GM23338 (cell line): Measurements from ENCODE around the gene GJC3. TPM values are rescaled to one million over a fixed set of nuclear protein-coding genes. Genes with fewer than 3 reads are reported as not detected.

Experiments used
- ATAC-seq: fragments of 200-7000 bp; cut with Tn5 transposase; 3 replicates; pipeline ENCODE4 v1.9.1; 2020
- DNase-seq: peaks from one replicate; pipeline ENCODE4 v3.0.0-alpha.2; 2015; ENCODE audit warnings: low spot score
- H2AFZ ChIP-seq: fragments of 200-600 bp; sonication (generic); 2 replicates; pipeline ENCODE4 v1.8.0; 2016; ENCODE audit warnings: antibody characterized with exemption, mild to moderate bottlenecking, moderate library complexity
- H3F3A ChIP-seq: fragments of 200-600 bp; sonication (generic); replicated peaks from 2 replicates; pipeline ENCODE4 v1.8.0; 2017; ENCODE audit warnings: antibody characterized with exemption, mixed run types, low read depth
- H3K27ac ChIP-seq: fragments of 200-600 bp; sonication (generic); 2 replicates; pipeline ENCODE4 v1.6.1; 2016; ENCODE audit warnings: low read depth
- H3K27me3 ChIP-seq: fragments of 200-600 bp; sonication (generic); 2 replicates; pipeline ENCODE4 v1.8.0; 2016; ENCODE audit warnings: mild to moderate bottlenecking, mixed run types, moderate library complexity; ENCODE audit not compliant: insufficient read depth
- H3K36me3 ChIP-seq: fragments of 200-600 bp; sonication (generic); 2 replicates; pipeline ENCODE4 v1.8.0; 2016; ENCODE audit warnings: mild to moderate bottlenecking; ENCODE audit not compliant: insufficient read depth
- H3K4me1 ChIP-seq: fragments of 200-600 bp; sonication (generic); 2 replicates; pipeline ENCODE4 v1.8.0; 2016; ENCODE audit warnings: mild to moderate bottlenecking, moderate library complexity; ENCODE audit not compliant: insufficient read depth
- H3K4me2 ChIP-seq: fragments of 200-600 bp; sonication (generic); 2 replicates; pipeline ENCODE4 v1.7.1; 2017; ENCODE audit warnings: mixed run types
- H3K4me3 ChIP-seq: fragments of 200-600 bp; sonication (generic); 2 replicates; pipeline ENCODE4 v1.6.1; 2016; ENCODE audit warnings: mixed run types
- H3K79me2 ChIP-seq: fragments of 200-600 bp; sonication (generic); replicated peaks from 2 replicates; pipeline ENCODE4 v1.8.0; 2017; ENCODE audit warnings: mild to moderate bottlenecking; ENCODE audit not compliant: insufficient read depth
- H3K9me2 ChIP-seq: fragments of 200-600 bp; sonication (generic); 2 replicates; pipeline ENCODE4 v1.8.0; 2017; ENCODE audit not compliant: insufficient read depth
- H4K20me1 ChIP-seq: fragments of 200-600 bp; sonication (generic); replicated peaks from 2 replicates; pipeline ENCODE4 v1.8.0; 2017; ENCODE audit warnings: mild to moderate bottlenecking; ENCODE audit not compliant: insufficient read depth
- H3K27ac Mint-ChIP-seq: 2 replicates; pipeline ENCODE4 v1.8.0; 2020; ENCODE audit warnings: inconsistent platforms, mild to moderate bottlenecking, moderate library complexity, mixed read lengths
- H3K27me3 Mint-ChIP-seq: 3 replicates; pipeline ENCODE4 v1.8.0; 2022; ENCODE audit warnings: low read depth, mild to moderate bottlenecking, moderate library complexity, mixed read lengths, inconsistent platforms; ENCODE audit not compliant: insufficient read depth, poor library complexity
- H3K36me3 Mint-ChIP-seq: 3 replicates; pipeline ENCODE4 v1.8.0; 2021; ENCODE audit warnings: low read depth, mild to moderate bottlenecking, inconsistent platforms, moderate library complexity, mixed read lengths
- H3K4me1 Mint-ChIP-seq: 3 replicates; pipeline ENCODE4 v1.8.0; 2020; ENCODE audit warnings: mild to moderate bottlenecking, inconsistent platforms, mixed read lengths
- H3K4me3 Mint-ChIP-seq: 3 replicates; pipeline ENCODE4 v1.8.0; 2021; ENCODE audit warnings: moderate library complexity, mild to moderate bottlenecking, inconsistent platforms, mixed read lengths
- H3K9me3 Mint-ChIP-seq: 3 replicates; pipeline ENCODE4 v1.8.0; 2020; ENCODE audit warnings: moderate library complexity, mild to moderate bottlenecking, inconsistent platforms, mixed read lengths
- CREB1 ChIP-seq: fragments of 250-450 bp; sonication (Bioruptor Pico); IDR thresholded peaks from 2 replicates; pipeline ENCODE4 v1.5.0; 2020; ENCODE audit warnings: low read depth, mild to moderate bottlenecking, moderate library complexity
- EZH2 ChIP-seq: fragments of 200-600 bp; sonication (generic); IDR thresholded peaks from one replicate; pipeline ENCODE4 v1.8.0; 2017; ENCODE audit warnings: antibody characterized with exemption, mild to moderate bottlenecking, low read depth; ENCODE audit not compliant: unreplicated experiment
- EZH2phosphoT487 ChIP-seq: fragments of 200-600 bp; sonication (generic); IDR thresholded peaks from one replicate; pipeline ENCODE4 v1.8.1; 2018; ENCODE audit warnings: antibody characterized with exemption; ENCODE audit not compliant: unreplicated experiment
- JUNB ChIP-seq: IDR thresholded peaks from one replicate; pipeline ENCODE4 v1.6.1; 2016; ENCODE audit warnings: antibody characterized with exemption; ENCODE audit not compliant: unreplicated experiment
- NANOG ChIP-seq: IDR thresholded peaks from 2 replicates; pipeline ENCODE4 v1.6.1; 2016; ENCODE audit warnings: antibody characterized with exemption, borderline replicate concordance
- POLR2AphosphoS5 ChIP-seq: IDR thresholded peaks from 2 replicates; pipeline ENCODE4 v1.6.1; 2016; ENCODE audit warnings: antibody characterized with exemption, low read depth
- STAT1 ChIP-seq: IDR thresholded peaks from one replicate; pipeline ENCODE4 v1.6.1; 2016; ENCODE audit warnings: antibody characterized with exemption; ENCODE audit not compliant: unreplicated experiment
- ZNF114 ChIP-seq: fragments of 250-450 bp; sonication (Bioruptor Pico); IDR thresholded peaks from 2 replicates; pipeline ENCODE4 v1.5.0; 2020; ENCODE audit warnings: mild to moderate bottlenecking, moderate library complexity
- ZNF331 ChIP-seq: fragments of 250-450 bp; sonication (Bioruptor Pico); IDR thresholded peaks from 2 replicates; pipeline ENCODE4 v1.5.0; 2020; ENCODE audit warnings: low read depth, mild to moderate bottlenecking, moderate library complexity
- polyA plus RNA-seq: library from polyadenylated mRNA; unstranded; fragments of >200 nt; fragmentation: Nextera tagmentation; extraction: Ambion mirVana; gene quantifications from 2 replicates; pipeline ENCODE4 v1.2.1, GENCODE V29; 2016
- total RNA-seq: library from RNA; depleted of rRNA; stranded (reverse); fragments of >200 nt; shearing (Covaris generic); gene quantifications from 2 replicates; pipeline ENCODE4 v1.2.3, GENCODE V29; 2014
- TF ChIP-seq, protein P1 (sequence below): fragments of 250-450 bp; sonication (Bioruptor Pico); IDR thresholded peaks from 2 replicates; pipeline ENCODE4 v1.5.0; 2020; ENCODE audit warnings: mild to moderate bottlenecking, moderate library complexity
- TF ChIP-seq, protein P2 (sequence below): IDR thresholded peaks from one replicate; pipeline ENCODE4 v1.6.1; 2018; ENCODE audit warnings: antibody characterized with exemption; ENCODE audit not compliant: unreplicated experiment
- TF ChIP-seq, protein P3 (sequence below): IDR thresholded peaks from 2 replicates; pipeline ENCODE4 v1.6.1; 2016; ENCODE audit warnings: antibody characterized with exemption
- TF ChIP-seq, protein P4 (sequence below), 2 experiments: fragments of 200-600 bp in 1 of 2; sonication (generic) in 1 of 2; conservative IDR thresholded peaks; 2 replicates each; pipeline versions ENCODE4 v1.5.1 to v1.6.1; 2016 to 2017; ENCODE audit warnings: antibody characterized with exemption in 2 of 2, low read depth in 2 of 2, mild to moderate bottlenecking in 2 of 2, moderate library complexity in 1 of 2

The GJC3 gene
- total and polyA plus RNA-seq, 2 experiments from 2014 or later, result 0.56 to 3.1 TPM

DNA sequence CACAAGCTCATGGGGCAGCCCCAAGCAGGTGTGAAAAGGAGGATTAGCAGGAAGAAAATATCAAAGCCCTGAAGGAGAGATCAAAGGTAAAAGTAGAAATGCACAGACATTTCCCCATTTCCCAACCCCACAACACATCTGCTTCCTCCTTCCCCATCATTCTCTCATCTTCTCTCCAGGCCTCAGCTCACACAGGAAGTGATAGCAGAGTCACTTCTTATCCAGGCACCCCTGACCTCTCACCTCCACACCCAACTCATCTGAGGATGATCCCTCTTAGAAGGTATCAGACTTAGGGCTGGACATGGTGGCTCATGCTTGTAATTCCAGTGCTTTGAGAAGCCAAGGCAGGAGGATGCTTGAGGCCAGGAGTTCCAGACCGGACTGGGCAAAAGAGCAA, 18.2 kb upstream of the GJC3 start:
- TF ChIP-seq, protein P1, sequence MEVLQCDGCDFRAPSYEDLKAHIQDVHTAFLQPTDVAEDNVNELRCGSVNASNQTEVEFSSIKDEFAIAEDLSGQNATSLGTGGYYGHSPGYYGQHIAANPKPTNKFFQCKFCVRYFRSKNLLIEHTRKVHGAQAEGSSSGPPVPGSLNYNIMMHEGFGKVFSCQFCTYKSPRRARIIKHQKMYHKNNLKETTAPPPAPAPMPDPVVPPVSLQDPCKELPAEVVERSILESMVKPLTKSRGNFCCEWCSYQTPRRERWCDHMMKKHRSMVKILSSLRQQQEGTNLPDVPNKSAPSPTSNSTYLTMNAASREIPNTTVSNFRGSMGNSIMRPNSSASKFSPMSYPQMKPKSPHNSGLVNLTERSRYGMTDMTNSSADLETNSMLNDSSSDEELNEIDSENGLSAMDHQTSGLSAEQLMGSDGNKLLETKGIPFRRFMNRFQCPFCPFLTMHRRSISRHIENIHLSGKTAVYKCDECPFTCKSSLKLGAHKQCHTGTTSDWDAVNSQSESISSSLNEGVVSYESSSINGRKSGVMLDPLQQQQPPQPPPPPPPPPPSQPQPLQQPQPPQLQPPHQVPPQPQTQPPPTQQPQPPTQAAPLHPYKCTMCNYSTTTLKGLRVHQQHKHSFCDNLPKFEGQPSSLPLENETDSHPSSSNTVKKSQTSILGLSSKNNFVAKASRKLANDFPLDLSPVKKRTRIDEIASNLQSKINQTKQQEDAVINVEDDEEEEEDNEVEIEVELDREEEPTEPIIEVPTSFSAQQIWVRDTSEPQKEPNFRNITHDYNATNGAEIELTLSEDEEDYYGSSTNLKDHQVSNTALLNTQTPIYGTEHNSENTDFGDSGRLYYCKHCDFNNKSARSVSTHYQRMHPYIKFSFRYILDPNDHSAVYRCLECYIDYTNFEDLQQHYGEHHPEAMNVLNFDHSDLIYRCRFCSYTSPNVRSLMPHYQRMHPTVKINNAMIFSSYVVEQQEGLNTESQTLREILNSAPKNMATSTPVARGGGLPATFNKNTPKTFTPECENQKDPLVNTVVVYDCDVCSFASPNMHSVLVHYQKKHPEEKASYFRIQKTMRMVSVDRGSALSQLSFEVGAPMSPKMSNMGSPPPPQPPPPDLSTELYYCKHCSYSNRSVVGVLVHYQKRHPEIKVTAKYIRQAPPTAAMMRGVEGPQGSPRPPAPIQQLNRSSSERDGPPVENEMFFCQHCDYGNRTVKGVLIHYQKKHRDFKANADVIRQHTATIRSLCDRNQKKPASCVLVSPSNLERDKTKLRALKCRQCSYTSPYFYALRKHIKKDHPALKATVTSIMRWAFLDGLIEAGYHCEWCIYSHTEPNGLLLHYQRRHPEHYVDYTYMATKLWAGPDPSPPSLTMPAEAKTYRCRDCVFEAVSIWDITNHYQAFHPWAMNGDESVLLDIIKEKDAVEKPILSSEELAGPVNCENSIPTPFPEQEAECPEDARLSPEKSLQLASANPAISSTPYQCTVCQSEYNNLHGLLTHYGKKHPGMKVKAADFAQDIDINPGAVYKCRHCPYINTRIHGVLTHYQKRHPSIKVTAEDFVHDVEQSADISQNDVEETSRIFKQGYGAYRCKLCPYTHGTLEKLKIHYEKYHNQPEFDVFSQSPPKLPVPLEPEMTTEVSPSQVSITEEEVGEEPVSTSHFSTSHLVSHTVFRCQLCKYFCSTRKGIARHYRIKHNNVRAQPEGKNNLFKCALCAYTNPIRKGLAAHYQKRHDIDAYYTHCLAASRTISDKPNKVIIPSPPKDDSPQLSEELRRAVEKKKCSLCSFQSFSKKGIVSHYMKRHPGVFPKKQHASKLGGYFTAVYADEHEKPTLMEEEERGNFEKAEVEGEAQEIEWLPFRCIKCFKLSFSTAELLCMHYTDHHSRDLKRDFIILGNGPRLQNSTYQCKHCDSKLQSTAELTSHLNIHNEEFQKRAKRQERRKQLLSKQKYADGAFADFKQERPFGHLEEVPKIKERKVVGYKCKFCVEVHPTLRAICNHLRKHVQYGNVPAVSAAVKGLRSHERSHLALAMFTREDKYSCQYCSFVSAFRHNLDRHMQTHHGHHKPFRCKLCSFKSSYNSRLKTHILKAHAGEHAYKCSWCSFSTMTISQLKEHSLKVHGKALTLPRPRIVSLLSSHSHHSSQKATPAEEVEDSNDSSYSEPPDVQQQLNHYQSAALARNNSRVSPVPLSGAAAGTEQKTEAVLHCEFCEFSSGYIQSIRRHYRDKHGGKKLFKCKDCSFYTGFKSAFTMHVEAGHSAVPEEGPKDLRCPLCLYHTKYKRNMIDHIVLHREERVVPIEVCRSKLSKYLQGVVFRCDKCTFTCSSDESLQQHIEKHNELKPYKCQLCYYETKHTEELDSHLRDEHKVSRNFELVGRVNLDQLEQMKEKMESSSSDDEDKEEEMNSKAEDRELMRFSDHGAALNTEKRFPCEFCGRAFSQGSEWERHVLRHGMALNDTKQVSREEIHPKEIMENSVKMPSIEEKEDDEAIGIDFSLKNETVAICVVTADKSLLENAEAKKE (CRISPR knock-in tag), result no peak
- TF ChIP-seq ZNF114 (no peak), ZNF331 (CRISPR knock-in tag) (no peak), NANOG (no peak), EZH2 (no peak), STAT1 (no peak), JUNB (no peak), CREB1 (CRISPR knock-in tag) (no peak), EZH2phosphoT487 (no peak), POLR2AphosphoS5 (no peak)
- TF ChIP-seq, protein P2, sequence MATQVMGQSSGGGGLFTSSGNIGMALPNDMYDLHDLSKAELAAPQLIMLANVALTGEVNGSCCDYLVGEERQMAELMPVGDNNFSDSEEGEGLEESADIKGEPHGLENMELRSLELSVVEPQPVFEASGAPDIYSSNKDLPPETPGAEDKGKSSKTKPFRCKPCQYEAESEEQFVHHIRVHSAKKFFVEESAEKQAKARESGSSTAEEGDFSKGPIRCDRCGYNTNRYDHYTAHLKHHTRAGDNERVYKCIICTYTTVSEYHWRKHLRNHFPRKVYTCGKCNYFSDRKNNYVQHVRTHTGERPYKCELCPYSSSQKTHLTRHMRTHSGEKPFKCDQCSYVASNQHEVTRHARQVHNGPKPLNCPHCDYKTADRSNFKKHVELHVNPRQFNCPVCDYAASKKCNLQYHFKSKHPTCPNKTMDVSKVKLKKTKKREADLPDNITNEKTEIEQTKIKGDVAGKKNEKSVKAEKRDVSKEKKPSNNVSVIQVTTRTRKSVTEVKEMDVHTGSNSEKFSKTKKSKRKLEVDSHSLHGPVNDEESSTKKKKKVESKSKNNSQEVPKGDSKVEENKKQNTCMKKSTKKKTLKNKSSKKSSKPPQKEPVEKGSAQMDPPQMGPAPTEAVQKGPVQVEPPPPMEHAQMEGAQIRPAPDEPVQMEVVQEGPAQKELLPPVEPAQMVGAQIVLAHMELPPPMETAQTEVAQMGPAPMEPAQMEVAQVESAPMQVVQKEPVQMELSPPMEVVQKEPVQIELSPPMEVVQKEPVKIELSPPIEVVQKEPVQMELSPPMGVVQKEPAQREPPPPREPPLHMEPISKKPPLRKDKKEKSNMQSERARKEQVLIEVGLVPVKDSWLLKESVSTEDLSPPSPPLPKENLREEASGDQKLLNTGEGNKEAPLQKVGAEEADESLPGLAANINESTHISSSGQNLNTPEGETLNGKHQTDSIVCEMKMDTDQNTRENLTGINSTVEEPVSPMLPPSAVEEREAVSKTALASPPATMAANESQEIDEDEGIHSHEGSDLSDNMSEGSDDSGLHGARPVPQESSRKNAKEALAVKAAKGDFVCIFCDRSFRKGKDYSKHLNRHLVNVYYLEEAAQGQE, result no peak
- TF ChIP-seq, protein P3, sequence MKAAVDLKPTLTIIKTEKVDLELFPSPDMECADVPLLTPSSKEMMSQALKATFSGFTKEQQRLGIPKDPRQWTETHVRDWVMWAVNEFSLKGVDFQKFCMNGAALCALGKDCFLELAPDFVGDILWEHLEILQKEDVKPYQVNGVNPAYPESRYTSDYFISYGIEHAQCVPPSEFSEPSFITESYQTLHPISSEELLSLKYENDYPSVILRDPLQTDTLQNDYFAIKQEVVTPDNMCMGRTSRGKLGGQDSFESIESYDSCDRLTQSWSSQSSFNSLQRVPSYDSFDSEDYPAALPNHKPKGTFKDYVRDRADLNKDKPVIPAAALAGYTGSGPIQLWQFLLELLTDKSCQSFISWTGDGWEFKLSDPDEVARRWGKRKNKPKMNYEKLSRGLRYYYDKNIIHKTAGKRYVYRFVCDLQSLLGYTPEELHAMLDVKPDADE, result no peak
- TF ChIP-seq, protein P4, sequence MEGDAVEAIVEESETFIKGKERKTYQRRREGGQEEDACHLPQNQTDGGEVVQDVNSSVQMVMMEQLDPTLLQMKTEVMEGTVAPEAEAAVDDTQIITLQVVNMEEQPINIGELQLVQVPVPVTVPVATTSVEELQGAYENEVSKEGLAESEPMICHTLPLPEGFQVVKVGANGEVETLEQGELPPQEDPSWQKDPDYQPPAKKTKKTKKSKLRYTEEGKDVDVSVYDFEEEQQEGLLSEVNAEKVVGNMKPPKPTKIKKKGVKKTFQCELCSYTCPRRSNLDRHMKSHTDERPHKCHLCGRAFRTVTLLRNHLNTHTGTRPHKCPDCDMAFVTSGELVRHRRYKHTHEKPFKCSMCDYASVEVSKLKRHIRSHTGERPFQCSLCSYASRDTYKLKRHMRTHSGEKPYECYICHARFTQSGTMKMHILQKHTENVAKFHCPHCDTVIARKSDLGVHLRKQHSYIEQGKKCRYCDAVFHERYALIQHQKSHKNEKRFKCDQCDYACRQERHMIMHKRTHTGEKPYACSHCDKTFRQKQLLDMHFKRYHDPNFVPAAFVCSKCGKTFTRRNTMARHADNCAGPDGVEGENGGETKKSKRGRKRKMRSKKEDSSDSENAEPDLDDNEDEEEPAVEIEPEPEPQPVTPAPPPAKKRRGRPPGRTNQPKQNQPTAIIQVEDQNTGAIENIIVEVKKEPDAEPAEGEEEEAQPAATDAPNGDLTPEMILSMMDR (conservative IDR thresholded peaks at IDR 0.05; ENCODE audit: low read depth in 2 of 2), result no peak
- Histone ChIP-seq H3K27me3 (no peaks in the 10 kb centered on the region), H4K20me1 (no peaks in the 10 kb centered on the region), H2AFZ (no peak overlapping the region), H3K4me3 (no peak overlapping the region), H3K9me2 (peaks cover 5% of the 10 kb centered on the region), H3K4me2 (no peak overlapping the region), H3F3A (peaks cover 6% of the 10 kb centered on the region; the same call in 1 of the 2 replicates), H3K36me3 (0 out of 2 replicates have a peak, but pooled peaks cover 16% of the 10 kb centered on the region), H3K79me2 (no peaks in the 10 kb centered on the region), H3K4me1 (peaks cover 10% of the 10 kb centered on the region; the same call in 1 of the 2 replicates), H3K27ac (no peak overlapping the region)
- Mint-ChIP-seq H3K36me3 (peaks cover 55% of the 10 kb centered on the region), H3K27me3 (peaks cover 10% of the 10 kb centered on the region), H3K4me1 (peaks cover 22% of the 10 kb centered on the region), H3K27ac (no peak overlapping the region), H3K4me3 (no peak overlapping the region; the same call in 2 of the 3 replicates), H3K9me3 (peaks cover 59% of the 10 kb centered on the region)
- DNase-seq, result no peak
- ATAC-seq, result no peak
